Stimulated activated naive CD8-positive, alpha-beta T cell treated with anti-CD3 and anti-CD28 coated beads, Interleukin-15, Interleukin-2, amounts not matched to agents 100 U/mL and 50 U/mL, for 24 hours (primary cell): Measurements from ENCODE around the gene ARHGAP15.

ENCODE experiments used
- ATAC-seq: fragments of 150-1000 bp; cut with Tn5 transposase; one replicate; pipeline ENCODE4 v1.10.0; 2021
- DNase-seq: peaks from one replicate; pipeline ENCODE4 v3.0.0; 2021

The ARHGAP15 gene

DNA sequence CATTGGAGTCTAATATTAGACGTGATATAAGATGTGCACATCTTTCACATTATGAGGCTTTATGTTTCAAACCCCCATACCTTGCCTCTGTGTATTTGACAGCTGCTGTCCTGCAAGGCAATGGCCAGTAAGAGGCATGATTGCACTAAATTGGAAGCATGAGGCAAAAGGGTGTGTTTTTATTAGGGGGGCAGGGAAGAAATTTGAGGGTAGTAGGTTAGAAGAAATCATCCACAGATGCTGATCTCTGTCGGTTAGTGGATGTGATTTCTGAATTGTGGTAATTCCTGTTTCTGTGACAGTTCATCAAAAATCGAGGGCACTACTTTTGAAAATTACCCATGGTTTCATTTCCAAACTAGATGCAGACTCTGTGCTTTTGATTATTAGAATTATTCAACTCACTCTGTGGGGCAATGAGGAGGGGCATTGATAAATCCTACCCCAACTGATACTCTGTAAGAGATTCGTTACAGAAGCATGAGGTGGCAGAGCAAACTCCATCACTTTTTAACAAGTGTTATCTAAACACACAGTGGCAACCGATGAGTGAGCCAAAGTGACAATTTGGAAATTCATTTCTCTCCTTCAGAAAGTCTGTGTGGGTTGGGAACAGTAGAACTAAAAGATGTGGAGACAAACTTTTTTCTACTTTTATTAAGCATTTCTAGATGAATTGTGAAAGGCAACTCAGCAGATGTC lies 453.0 kb downstream of the ARHGAP15 start:
- DNase-seq: no peak
- no peak for ATAC-seq

DNA sequence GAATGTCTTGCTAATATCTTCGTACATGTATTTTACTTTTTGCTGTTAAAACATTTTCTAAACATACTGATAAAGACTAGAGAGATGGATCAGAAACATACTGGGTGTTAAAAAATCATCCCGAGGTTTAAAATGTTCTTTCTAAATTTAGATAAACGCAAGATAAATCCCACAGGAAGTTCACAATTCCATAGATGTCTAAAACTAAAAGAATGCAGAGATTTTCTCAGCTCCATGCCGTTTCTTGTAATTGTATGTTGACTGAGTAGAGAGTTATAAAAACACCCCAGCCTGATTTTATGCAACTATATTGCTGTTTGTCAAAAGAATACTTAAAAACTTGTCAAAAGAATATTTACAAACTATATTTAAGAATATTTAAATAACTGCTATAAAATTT lies 455.7 kb downstream of the ARHGAP15 start:
- DNase-seq (no peak), ATAC-seq (no peak)

GRCh38 chr2:143586119-143586518 lies 456.9 kb downstream of the ARHGAP15 start:
- ATAC-seq: no peak
- DNase-seq: no peak

DNA sequence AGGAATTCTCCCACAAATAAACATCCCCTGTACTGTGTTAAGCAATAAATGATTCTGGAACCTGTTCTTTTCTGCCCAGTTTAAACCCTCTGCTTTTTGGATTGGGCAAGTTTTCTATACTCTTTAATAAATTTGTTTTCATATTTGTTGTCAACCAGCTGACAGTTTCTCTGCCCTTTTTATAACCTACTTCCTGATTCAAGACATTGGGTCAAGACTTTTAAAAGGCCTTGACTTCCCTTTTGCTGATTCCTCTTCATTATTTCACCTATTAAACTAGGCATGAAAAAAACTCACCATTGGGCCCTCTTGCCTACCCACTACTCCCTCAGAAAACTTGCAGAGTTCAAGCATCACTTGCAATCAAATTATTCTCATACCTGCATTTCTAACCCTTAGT lies 459.5 kb downstream of the ARHGAP15 start:
- ATAC-seq (no peak), DNase-seq (no peak)

GRCh38 chr2:143594161-143594560 lies 464.9 kb downstream of the ARHGAP15 start:
- DNase-seq (no peak), ATAC-seq (no peak)

DNA sequence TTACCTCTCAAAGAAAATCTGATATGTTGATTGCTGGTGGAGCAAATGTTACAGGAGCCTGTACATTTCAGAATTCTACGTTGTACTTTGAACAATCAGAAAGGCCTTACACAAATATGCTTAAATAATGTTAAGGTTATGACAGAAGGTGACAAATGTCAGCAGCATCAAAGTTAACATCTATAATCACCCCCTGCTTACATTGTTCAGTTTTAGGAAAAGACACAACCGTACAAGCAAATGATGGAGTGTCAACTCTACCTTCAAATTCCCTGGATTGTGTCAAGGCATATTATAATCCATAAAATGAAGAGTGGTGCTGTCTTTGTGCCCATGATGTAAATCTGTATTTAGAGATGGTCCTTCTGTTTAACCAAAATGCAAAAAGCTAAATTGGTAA lies 465.5 kb downstream of the ARHGAP15 start:
- ATAC-seq (no peak), DNase-seq (no peak)

- ATAC-seq (no peak), DNase-seq (no peak)
Observed at GRCh38 chr2:143600116-143600515, 470.9 kb downstream of the ARHGAP15 start.

GRCh38 chr2:143601828-143602227 lies 472.6 kb downstream of the ARHGAP15 start:
- ATAC-seq (no peak), DNase-seq (no peak)

DNA sequence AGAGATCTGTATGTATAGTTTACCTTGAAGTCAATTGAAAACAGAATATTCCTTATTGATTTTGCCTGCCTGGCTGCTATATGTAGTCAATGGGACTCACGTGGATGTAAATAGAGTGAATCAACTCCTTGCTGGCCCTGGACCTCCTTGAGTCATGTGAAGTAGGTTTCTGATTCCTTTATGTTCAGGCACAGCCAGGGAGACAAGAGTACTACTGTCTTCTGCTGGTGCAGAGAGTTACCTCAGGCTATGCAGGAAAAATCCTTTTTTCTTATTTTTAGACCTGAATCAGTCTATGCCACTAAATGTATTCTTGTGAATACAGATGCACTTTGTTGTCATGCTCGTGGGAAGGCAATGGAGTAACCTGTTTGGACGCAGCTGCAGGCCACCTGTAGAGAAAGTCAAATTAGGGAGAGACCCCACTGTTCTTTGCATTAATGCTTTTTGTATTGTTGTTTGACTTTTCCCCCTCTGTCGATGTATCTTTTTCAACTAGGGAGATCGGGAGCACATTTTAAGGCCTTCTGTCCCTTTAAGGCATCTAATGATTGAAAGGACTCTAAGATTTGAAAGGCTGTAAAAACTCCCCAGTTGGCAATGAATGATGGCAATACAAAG lies 473.9 kb downstream of the ARHGAP15 start:
- ATAC-seq: no peak
- DNase-seq: no peak

GRCh38 chr2:143603846-143604565 lies 474.8 kb downstream of the ARHGAP15 start:
- no peak for ATAC-seq
- DNase-seq: no peak

GRCh38 chr2:143604566-143604959 lies 475.3 kb downstream of the ARHGAP15 start:
- ATAC-seq (no peak), DNase-seq (no peak)

- ATAC-seq (no peak), DNase-seq (no peak)
Observed at GRCh38 chr2:143607231-143608062, 478.2 kb downstream of the ARHGAP15 start.

DNA sequence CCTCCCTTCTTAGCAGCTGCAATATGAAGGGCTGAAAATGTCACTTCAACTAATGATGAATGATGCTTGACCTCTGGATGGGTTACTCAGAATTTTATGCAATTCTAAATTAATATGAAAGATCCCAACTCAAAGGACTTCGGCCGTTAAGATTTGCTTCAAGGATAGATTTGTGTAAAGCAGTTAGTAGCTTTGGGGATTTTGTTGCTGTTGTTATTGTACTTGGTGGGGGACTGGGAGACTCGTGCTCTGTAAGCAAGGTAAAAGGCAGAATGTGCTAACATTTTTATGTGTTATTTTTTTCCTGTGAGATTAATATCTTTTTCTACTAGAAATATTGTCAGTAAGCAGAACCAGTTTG lies 478.8 kb downstream of the ARHGAP15 start:
- DNase-seq: no peak
- no peak for ATAC-seq

- ATAC-seq: no peak
Observed at GRCh38 chr2:143608758-143609157, 479.5 kb downstream of the ARHGAP15 start.

DNA sequence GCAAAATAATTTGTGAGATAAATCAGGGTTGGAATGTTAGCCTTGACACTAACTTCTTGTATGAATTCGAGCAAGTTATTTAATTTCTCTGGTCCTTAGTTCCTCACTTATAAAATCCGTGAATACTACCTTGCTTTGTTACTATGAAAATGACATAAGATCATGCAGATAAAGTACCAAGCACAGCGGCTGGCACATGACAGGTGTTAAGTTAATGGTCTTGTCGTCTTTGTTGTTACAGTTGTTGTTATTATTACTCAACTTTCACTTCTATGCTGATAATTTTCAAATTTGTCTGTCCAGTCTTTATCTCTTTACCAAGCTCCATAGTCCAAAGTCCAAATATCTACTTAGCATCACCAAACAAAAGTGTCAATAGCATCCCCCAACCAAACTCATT lies 482.1 kb downstream of the ARHGAP15 start:
- ATAC-seq: no peak
- no peak for DNase-seq

More at GRCh38 chr2:143608758-143609157, 479.5 kb downstream of the ARHGAP15 start:
- DNase-seq: no peak

- no peak for ATAC-seq
Observed at GRCh38 chr2:143615562-143615961, 486.3 kb downstream of the ARHGAP15 start.

GRCh38 chr2:143616452-143616851 lies 487.2 kb downstream of the ARHGAP15 start:
- DNase-seq (no peak), ATAC-seq (no peak)

More at GRCh38 chr2:143615562-143615961, 486.3 kb downstream of the ARHGAP15 start:
- DNase-seq: no peak

GRCh38 chr2:143617803-143618415 lies 488.7 kb downstream of the ARHGAP15 start:
- no peak for ATAC-seq

GRCh38 chr2:143622106-143622505 lies 492.9 kb downstream of the ARHGAP15 start:
- ATAC-seq: no peak
- DNase-seq: no peak

More at GRCh38 chr2:143617803-143618415, 488.7 kb downstream of the ARHGAP15 start:
- no peak for DNase-seq

- ATAC-seq: no peak
- no peak for DNase-seq
Observed at GRCh38 chr2:143623231-143623908, 494.2 kb downstream of the ARHGAP15 start.

DNA sequence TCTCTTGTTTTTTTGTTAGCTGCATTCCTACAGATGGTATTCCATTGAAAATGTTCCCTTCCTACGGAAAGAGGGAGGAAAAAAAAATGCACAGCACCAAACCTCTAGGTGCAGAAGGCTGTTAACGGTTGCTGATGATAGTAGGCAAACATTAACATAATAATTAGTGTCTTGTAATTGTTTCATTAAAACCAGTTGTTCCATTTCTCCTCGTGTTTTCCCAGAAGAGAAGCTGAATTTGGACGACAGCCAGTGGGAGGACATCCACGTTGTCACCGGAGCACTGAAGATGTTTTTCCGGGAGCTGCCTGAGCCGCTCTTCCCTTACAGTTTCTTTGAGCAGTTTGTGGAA lies 494.7 kb downstream of the ARHGAP15 start:
- ATAC-seq: no peak
- DNase-seq: no peak

DNA sequence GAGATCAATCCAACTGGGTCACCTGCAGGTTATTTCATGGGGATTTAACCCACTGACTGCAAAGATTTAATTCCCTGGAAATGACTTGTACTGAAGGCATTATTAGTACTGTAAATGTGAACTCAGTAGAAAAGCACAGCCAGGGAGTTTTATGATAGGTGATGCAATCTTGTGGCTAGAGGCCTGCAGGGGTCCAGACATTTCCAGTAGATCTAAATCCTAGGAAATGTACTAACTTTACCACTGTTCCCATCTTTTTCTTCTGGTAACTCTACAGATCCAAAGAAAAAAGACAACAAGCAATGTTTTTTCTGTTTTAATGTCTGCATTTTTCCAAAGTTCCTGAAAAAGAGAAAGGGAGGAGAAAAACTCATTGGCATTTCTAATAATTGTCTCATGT lies 500.1 kb downstream of the ARHGAP15 start:
- DNase-seq: no peak
- ATAC-seq: no peak
